NCI-H1048 (cell line): ENCODE results near the gene SLC20A1.

Experiments used
- DNase-seq: peaks from one replicate; lab custom pipeline; 2025; lab: John Stamatoyannopoulos, UW

The SLC20A1 gene

GRCh38 chr2:112709703-112710102, 64.0 kb downstream of the SLC20A1 start:
- no peak for DNase-seq

- no peak for DNase-seq
Observed at GRCh38 chr2:112710956-112711750, 65.4 kb downstream of the SLC20A1 start.

- no peak for DNase-seq
Observed at GRCh38 chr2:112712465-112712864, 66.7 kb downstream of the SLC20A1 start.

GRCh38 chr2:112712903-112713584, 67.3 kb downstream of the SLC20A1 start:
- no peak for DNase-seq
